ENCODE data around the gene DMRTB1. TPM values are rescaled to one million over a fixed set of nuclear protein-coding genes. Genes with fewer than 3 reads are reported as not detected.

DMRTB1 gene
- polyA plus RNA-seq: not detected

DNA sequence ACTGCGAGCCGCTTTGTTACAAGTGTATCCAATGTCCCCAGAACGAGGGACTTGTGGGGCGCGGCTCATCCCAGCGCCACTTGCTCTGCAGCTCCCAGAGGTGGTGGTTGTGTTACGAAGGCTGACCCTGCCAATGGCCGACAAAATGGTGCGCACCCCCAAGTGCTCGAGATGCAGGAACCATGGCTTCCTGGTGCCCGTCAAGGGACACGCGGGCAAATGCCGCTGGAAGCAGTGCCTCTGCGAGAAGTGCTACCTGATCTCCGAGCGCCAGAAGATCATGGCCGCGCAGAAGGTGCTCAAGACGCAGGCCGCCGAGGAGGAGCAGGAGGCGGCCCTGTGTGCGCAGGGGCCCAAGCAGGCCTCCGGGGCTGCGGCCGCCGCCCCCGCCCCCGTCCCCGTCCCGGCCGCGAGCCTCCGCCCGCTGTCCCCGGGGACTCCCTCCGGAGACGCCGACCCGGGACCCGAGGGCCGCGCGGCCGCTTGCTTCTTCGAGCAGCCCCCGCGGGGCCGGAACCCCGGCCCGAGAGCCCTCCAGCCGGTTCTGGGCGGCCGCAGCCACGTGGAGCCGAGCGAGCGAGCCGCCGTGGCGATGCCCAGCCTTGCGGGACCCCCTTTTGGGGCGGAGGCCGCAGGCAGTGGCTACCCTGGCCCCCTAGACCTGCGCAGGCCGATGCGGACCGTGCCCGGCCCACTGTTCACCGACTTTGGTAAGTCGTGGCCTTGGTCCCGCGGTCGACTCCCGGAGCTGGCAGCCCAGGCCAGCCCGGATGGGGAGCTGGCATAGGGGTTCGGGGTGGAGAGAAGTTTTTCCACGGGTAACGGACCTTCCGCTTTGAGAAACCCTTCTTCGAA, at the start of gene DMRTB1:
Gene DMRTB1 (plus strand): TSS at position 79 of the 855 bp plus-strand sequence. CDS start 55 bp downstream, at position 134.
- WGBS, 3 donors: 91 to 94% (median 93%) methylated on average over 59 to 82 of the region's 82 CpGs
- H3K27ac ChIP-seq (ENCODE audit: low read depth, low read length): no peak within 1 kb of the TSS

DNA sequence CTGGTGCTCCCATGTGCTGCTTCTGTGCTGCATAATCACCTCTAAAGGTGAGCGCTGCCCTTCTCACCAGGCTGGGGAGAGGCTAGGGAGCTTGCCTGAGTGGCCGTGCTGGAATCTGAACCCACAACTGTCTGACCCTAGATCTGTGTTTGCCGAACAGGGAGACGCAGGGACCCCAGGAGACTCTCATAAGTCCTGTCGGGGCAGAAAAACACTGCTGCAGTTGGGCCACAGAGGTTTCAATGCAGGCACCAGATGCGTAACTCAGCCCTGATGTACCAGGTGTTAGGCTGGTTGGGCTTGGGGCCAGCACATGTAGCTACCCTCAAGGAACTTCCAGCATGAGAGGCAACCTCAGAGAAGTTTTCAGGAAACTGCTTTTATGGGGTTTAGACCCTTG, 49.5 kb upstream of the DMRTB1 start:
- 74 to 86% (median 80%) methylated on average over 6 of the region's 6 CpGs for WGBS, 3 donors
- H3K27ac ChIP-seq (ENCODE audit: low read depth, low read length): no peak overlapping the region

DNA sequence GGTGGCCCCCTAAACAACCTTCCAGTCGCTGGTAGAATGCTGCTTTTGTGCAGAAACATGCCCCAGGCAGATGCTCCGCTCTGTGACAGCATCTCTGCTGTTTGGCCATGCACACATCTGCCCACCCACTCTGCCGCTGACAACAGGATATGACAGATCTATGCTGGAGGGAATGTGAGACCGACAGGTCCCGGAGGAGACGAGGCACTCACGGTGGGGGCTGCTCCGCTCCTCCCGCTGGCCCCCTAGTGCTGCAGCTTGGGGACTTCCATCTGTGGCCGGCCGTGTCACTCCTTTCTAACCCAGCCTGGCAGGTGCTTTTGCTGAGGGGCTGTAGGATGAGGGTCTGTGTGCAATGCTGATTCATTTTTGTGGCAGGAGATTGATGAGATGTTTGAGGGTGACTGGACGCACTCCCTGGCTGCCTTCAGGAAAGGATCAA, 49.1 kb upstream of the DMRTB1 start:
- H3K27ac ChIP-seq (ENCODE audit: low read depth, low read length): no peak overlapping the region
- WGBS, 3 donors: 53 to 56% (median 56%) methylated on average over 12 of the region's 12 CpGs

DNA sequence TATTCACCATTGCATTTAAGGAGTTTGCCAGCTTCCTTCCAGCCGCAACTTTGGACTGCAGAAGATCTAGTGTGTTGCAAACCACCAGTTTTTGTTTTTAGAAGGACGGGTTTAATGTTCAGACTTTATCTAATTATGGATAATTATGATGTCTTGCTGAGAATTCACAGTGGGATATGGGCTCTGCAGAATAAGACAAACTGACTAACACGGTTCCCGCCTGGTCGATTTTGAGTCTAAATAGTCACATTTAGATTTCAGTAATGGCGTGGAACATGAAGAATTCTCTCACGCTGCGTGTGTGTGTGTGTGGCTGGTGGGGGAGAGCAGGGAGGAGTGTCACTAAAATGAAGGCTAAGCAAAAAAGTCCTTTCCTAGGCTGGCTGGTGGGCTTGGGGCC, 48.5 kb upstream of the DMRTB1 start:
- WGBS, 3 donors: 85 to 90% (median 88%) methylated on average over 8 of the region's 8 CpGs
- H3K27ac ChIP-seq (ENCODE audit: low read depth, low read length): no peak overlapping the region

DNA sequence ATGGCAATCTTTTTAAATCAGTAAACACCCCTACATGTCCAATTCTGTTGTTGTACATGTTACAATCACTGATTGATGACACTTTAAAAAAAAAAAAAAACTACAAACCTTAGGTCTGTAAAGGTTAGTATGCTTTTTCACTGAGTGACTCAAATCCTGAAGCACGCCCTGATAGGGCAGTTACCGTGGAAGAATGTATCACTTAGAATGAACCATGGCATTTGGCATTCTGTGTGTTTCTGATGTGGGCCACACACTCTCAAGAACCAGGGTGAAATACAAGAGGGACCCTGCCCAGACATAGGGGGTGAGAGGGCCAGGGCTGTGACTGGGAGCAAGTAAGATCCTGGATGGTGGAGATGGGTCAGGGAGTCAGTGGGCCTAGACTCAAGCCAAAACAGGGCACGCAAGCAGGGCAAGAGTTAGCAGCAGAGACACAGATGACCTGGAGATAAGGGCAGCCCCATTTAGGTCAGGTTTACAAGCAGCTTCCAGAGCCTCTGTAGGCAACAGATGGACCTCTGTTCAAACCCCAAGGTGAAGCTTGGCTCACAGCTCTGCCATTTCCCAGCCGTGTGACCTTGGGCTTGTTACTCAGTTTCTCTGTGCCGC, 47.6 kb upstream of the DMRTB1 start:
- 80 to 93% (median 85%) methylated on average over 5 of the region's 5 CpGs for WGBS, 3 donors
- no peak overlapping the region for H3K27ac ChIP-seq (ENCODE audit: low read depth, low read length)

DNA sequence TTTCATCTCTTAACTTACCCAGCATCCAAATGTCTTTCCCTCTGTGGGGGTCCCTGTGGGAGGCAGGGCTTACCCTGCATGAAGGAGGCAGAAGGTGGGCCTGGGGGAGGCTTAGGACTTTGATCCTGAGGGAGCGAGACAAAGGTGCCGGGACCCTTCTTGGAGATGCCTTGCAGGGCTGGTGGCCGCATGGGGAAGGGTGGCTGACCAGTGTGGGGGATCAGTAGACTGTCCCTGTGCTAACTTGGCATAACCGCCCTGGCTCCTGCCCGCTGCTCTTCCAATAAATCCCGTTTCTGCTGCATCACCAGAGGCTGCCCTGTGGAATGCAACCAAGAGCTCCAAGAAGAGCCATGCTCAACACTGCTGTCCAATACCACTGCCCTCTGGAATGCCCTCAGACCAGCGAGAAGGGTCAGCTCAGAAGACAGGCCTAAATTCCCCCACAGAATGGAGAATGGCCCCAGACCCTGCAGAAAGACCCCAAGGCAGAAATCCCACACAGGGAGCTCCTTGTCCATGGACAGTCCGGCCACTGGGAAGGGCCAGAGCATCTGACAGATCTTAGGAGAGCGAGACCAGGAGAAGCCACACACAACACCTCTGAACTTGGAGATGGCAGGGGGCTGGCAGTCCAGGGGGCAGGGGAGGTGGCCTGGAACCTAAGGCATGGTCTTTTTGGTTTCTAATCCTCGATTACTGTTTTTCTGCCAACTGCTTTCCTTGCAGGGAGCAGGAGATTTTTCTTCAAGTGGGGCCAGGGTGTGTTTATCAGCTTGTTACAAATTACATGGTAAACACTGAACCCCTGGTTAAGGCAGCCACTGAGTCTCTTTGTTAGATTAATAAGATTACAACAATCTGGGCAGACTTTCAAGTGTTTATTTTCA, 46.7 kb upstream of the DMRTB1 start:
- H3K27ac ChIP-seq (ENCODE audit: low read depth, low read length): no peak overlapping the region

DNA sequence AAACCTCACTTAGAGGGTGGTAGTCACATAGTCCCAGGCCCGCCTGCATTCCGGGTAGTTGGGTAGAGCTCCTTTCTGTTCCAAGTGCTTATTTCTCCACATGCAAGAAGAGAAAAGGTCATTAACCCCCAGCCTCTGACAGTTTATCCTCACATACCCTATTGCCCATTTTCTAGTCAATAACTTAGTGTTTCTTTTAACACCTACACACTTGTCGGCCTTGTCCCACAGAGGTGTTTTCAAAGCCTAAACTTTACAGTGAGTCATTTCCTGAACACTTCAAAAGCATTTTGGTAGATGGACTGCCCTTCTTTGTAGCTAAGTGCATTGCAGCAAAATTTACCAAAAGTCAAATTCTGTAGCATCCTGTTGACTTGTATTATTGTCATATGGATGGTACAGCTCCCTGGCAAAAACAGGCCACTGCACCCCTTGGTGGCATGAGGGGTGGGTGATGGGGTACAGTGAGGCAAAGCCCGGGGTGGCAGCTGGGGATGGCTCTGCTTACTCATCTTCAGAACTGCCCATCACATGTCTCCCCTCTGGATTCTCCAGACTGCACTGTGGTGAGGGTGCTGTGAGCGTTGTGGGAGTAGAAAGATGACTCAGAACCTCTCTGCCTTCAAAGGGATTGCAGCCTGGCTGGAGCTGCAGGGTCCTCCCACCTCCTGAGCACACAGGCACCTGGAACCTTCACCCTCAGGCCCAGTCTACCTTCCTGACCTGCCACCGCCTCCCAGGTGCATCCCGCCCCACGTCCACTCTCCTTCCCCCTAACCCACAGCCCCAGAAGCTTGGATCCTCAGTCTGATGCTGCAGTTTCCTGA, 45.8 kb upstream of the DMRTB1 start:
- no peak overlapping the region for H3K27ac ChIP-seq (ENCODE audit: low read depth, low read length)
- 80 to 84% (median 81%) methylated on average over 8 of the region's 8 CpGs for WGBS, 3 donors

More for the DNA sequence above, 46.7 kb upstream of the DMRTB1 start:
- 86 to 94% (median 90%) methylated on average over 10 of the region's 10 CpGs for WGBS, 3 donors

DNA sequence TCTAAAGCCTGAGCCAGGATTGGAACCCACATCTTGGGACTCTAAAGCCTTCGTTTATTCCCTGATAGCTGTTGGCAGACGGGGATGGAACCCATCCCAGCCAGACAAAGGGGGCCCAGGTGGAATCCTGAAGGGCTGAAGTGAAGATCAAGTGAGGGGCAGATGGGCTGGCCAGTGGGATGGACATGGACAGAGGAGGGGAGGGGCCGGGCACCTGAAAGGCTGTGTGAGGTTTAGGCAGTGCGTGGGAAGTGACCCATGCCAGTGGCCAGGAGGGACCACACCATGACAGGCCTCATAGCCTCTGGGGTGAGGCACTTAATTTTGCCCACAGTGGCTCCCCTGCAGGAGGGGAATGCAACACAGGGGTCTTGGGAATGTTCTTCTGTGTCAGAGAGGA, 44.6 kb upstream of the DMRTB1 start:
- H3K27ac ChIP-seq (ENCODE audit: low read depth, low read length): no peak overlapping the region
- 78 to 91% (median 90%) methylated on average over 4 of the region's 4 CpGs for WGBS, 3 donors

DNA sequence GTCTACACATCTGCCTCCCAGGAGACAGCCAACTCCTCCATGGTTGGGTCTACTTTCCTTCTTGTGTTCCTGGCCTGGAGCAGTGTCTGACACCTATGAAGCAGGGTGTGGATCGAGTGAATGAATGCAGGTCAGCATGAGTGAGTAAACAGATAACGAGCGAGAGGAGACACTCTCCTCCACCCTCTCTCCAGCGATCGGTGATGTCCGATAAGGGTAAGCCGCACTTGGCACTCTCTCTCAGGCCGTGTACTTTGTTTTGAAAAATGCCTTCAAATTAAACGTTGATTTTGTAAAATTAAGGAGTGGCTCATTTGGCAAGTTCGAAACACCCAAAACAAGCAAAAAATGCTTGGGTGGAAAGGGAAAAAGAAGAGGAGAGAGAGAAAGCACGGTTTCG, 43.8 kb upstream of the DMRTB1 start:
- whole genome bisulfite sequencing, 3 donors: 88 to 94% (median 89%) methylated on average over 12 of the region's 12 CpGs
- no peak overlapping the region for H3K27ac ChIP-seq (ENCODE audit: low read depth, low read length)

DNA sequence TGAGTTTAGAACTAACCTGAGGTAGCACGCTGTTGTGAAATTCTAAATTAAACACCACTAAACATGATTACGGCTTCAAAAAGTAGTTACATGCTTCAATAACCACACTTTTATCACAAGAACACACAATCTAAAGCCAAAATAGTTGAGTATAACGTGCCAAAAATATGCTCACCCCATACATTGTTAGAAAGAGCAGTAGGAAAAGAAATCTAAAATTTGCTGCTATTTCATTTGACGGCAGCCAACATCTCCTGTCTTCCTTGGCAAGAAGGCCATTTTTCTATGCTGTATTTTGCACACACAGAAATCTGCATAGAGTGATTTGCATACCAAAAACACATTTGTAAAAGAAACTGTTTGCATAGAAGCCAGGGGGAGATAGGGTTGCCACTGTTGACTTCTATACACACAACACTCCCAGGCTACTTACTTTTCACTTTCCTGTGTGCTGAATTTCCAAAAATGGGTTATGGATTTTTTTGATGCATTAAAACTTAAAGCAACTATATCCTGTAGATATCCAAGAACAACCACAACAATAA, 42.9 kb upstream of the DMRTB1 start:
- WGBS, 3 donors: 63 to 74% (median 70%) methylated on average over 4 of the region's 4 CpGs
- H3K27ac ChIP-seq (ENCODE audit: low read depth, low read length): no peak overlapping the region

DNA sequence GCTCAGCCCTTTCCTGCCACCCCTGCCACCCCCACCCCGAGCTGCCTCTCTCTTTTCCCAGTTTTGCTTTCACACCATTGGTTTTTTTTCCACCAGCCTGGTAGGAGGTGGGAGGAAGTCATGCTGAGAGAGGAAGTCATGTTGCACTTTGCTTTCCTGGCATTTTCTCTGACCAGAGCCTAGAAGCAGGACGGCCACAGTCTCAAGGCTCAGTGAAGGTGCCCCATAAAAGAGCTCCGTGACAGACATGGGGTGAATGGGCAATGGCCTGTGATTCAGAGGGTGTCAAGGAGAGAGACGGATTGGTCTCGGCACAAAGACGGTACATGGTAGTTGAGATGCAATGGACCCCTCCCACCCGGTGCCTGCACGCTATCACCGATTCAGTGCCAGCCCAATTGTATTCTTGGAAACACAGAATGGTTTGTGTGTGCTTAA, 42.1 kb upstream of the DMRTB1 start:
- H3K27ac ChIP-seq (ENCODE audit: low read depth, low read length): no peak overlapping the region
- WGBS, 3 donors: 28 to 37% (median 37%) methylated on average over 9 of the region's 9 CpGs

DNA sequence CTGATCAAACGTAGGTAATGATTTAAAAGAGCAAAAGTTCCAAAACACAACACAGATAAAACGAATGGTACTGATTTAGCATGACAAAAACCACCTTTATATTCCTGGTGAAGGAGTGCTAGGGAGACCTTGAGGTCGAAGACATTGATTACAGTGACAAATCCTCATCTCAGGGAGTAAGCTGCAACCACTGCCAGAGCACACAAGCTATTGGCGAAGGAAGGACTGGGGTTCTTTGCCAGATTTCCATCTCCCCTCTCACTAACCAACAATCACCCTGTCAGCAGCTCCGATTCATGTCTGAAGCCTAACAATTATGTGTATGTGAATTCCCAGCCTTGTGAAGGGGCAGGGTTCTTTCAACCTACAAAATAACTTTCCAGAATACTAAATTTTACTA, 40.2 kb upstream of the DMRTB1 start:
- no peak overlapping the region for H3K27ac ChIP-seq (ENCODE audit: low read depth, low read length)
- 19 to 58% (median 52%) methylated on average over 5 of the region's 5 CpGs for WGBS, 3 donors

DNA sequence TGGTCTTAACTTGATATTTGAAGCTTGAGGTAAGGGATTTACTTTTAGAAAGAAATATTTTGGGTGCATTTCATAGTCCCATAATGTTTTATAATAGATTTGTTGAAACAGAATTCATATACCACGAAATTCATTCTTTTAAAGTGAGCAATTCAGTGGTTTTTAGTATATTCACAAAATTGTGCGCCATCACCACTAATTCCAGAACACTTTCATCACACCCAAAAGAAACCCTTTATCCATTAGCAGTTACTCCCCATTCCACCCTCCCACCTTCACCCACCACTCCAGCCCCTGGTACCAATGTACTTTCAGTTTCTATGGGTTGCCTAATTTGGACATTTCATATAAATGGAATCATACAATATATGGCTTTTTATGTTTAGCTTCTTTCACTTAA, 38.9 kb upstream of the DMRTB1 start:
- WGBS, 3 donors: 91 to 95% (median 91%) methylated on average over 2 of the region's 2 CpGs
- H3K27ac ChIP-seq (ENCODE audit: low read depth, low read length): no peak overlapping the region

DNA sequence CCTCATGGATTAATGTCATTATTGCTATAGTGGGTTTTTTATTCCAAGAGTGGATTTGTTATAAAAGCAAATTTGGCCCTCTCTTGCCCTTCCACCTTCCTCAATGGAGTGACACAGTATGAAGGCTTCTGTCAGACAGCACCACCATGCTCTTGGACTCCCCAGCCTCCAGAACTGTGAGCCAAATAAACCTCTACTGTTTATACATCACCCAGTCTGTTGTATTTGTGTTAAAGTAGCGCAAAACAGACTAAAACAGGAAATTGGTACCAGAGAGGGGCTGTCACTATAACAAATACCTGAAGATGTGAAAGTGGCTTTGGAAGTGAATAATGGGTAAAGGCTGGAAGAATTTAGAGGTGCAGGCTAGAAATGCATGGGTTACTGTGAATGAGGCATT, 38.0 kb upstream of the DMRTB1 start:
- 91 to 94% (median 93%) methylated on average over 1 of the region's 1 CpG for WGBS, 3 donors
- H3K27ac ChIP-seq (ENCODE audit: low read depth, low read length): no peak overlapping the region

DNA sequence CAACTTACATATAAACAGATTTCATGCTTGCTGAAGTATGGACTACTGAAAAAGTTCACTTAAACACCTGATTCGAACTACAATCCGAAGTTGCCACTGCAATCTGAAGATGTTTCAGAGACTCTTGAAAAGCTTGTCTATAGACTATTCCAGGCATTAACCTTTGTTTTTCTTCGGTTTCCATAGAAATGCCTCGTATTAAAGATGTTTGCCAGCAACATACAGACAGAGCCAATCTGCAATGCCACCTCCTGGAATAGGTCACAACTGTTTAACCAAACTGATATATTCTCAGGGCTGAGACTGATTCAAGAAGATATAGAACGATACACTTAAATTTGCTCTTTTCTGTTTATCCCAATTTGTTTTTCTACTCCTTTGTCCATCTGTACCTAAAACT, 28.9 kb upstream of the DMRTB1 start:
- no peak overlapping the region for H3K27ac ChIP-seq (ENCODE audit: low read depth, low read length)
- WGBS, 3 donors: 36 to 63% (median 55%) methylated on average over 5 of the region's 5 CpGs

DNA sequence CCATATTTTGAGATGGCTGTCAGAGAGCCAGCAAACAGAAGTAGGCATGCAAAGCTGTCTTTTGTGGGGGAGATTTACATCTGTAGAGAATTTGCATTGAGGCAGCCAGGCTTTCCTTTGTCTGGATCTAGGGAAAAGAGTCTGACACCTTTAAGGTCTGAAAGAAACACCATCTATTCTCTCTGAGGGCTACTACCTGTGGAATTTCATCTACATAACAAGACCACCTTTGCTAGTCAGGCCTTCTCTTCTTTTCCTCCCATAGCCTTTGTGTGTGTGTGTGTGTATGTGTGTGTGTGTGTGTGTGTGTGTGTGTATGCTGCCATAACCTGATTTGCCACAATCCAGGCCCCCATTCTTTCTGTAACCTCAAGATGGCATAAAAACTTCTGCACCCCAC, 28.4 kb upstream of the DMRTB1 start:
- no peak overlapping the region for H3K27ac ChIP-seq (ENCODE audit: low read depth, low read length)

DNA sequence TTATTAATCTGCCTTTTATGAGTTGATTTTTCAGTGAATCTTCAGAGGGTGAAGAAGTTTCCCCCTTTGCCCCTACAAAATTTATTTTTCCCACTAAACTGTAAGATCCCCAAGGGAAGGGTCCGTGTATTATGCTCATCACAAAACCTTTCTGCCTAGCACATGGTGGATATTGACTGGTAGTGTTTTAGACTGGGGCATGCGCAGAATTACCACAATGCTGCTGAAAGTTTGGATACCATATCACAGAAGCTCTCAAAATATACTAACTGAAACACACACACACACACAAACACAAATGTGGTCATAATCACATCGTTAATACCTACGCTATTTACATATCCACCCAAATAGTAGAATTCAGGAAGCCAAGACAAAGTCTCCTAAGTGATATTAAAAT, 28.0 kb upstream of the DMRTB1 start:
- H3K27ac ChIP-seq (ENCODE audit: low read depth, low read length): no peak overlapping the region
- 63 to 83% (median 78%) methylated on average over 4 of the region's 4 CpGs for WGBS, 3 donors
